ENCODE data around the gene SHQ1.

Gene SHQ1

DNA sequence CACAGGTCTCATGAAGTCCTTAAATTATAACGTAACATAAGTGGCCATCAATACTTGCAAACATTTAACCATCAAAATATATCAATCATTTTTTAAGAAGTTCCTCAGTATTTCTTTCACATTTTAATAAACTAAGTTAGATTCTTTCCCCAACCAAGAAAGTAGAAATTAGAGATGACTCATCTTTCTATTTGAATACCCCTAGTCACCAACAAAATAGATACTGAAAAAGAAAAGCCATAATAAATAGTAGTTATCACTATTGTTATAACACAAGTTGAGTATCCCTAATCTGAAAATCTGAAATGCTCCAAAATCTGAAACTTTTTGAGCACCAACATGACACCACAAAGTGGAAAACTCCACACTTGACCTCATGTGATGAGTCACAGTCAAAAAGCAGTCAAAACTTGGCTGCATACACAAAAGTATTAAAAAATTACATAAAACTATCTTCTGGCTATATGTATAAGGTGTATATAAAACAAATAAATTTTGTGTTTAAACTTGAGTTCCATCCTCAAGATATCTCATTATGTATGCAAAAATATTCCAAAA is 3.7 kb downstream of the SHQ1 start:
- DNase-seq (ENCODE audit: low read depth), result no peak
- TF ChIP-seq, protein P1, sequence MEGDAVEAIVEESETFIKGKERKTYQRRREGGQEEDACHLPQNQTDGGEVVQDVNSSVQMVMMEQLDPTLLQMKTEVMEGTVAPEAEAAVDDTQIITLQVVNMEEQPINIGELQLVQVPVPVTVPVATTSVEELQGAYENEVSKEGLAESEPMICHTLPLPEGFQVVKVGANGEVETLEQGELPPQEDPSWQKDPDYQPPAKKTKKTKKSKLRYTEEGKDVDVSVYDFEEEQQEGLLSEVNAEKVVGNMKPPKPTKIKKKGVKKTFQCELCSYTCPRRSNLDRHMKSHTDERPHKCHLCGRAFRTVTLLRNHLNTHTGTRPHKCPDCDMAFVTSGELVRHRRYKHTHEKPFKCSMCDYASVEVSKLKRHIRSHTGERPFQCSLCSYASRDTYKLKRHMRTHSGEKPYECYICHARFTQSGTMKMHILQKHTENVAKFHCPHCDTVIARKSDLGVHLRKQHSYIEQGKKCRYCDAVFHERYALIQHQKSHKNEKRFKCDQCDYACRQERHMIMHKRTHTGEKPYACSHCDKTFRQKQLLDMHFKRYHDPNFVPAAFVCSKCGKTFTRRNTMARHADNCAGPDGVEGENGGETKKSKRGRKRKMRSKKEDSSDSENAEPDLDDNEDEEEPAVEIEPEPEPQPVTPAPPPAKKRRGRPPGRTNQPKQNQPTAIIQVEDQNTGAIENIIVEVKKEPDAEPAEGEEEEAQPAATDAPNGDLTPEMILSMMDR (IDR thresholded peaks at IDR 0.05; ENCODE audit: low read depth, low read length), result no peak
- TF ChIP-seq POLR2A (IDR thresholded peaks at IDR 0.05; ENCODE audit: extremely low read depth, insufficient read length) (no peak), MYC (IDR thresholded peaks at IDR 0.05; ENCODE audit: low read depth, low read length) (no peak)
- TF ChIP-seq, protein P2, sequence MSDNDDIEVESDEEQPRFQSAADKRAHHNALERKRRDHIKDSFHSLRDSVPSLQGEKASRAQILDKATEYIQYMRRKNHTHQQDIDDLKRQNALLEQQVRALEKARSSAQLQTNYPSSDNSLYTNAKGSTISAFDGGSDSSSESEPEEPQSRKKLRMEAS (IDR thresholded peaks at IDR 0.05; ENCODE audit: low read depth, low read length), result no peak
- H3K4me3 ChIP-seq (ENCODE audit: low read depth, low read length), result no peak overlapping the region

DNA sequence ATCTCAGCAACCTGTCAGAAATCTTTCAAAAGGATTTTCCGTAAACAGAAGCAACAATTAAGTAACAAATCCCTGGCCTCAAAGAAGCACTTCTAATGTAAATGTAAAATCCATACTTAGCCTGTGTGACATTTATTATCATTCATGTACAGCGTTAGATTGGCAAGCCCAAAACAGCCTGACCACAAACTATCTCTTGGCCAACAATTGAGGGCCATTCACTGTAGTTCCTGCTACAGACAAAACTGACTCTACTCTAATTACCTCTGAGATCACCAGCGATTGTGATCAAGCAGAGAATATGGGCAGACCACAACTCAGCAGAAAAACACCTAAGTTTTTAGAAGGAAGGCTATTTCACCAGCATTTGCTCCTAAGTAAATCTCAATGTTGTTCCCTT is 9.2 kb downstream of the SHQ1 start:
- TF ChIP-seq POLR2A (IDR thresholded peaks at IDR 0.05; ENCODE audit: extremely low read depth, insufficient read length), result no peak
- no peak for TF ChIP-seq MYC (IDR thresholded peaks at IDR 0.05; ENCODE audit: low read depth, low read length)
- TF ChIP-seq, protein P1 (IDR thresholded peaks at IDR 0.05; ENCODE audit: low read depth, low read length), result no peak
- TF ChIP-seq, protein P2 (IDR thresholded peaks at IDR 0.05; ENCODE audit: low read depth, low read length), result no peak
- no peak for DNase-seq (ENCODE audit: low read depth)
- no peak overlapping the region for H3K4me3 ChIP-seq (ENCODE audit: low read depth, low read length)

DNA sequence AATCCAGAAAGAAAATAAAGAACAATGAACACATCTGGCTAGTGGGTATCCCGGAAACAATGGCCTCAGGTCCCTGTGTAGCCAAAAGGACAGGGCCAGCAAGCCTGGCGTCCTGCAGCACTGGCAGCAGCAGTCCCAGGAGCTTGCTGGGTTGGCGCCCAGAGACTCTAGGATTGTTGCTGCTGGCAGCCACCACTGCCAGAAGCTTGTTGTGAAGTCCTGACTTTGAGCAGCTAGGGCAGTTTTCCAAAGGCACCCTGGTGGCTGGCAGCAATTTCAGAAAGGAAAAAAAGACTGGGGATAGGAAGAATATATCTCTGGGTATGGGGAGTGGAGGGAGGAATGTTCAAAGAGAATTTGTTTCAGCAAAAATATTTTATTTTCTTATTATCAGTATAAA is 11.3 kb downstream of the SHQ1 start:
- no peak overlapping the region for H3K4me3 ChIP-seq (ENCODE audit: low read depth, low read length)
- DNase-seq (ENCODE audit: low read depth), result no peak
- TF ChIP-seq, protein P2 (IDR thresholded peaks at IDR 0.05; ENCODE audit: low read depth, low read length), result no peak
- TF ChIP-seq, protein P1 (IDR thresholded peaks at IDR 0.05; ENCODE audit: low read depth, low read length), result no peak
- TF ChIP-seq MYC (IDR thresholded peaks at IDR 0.05; ENCODE audit: low read depth, low read length), result no peak
- no peak for TF ChIP-seq POLR2A (IDR thresholded peaks at IDR 0.05; ENCODE audit: extremely low read depth, insufficient read length)

- DNase-seq (ENCODE audit: low read depth), result no peak
- no peak overlapping the region for H3K4me3 ChIP-seq (ENCODE audit: low read depth, low read length)
- TF ChIP-seq MYC (IDR thresholded peaks at IDR 0.05; ENCODE audit: low read depth, low read length) (no peak), POLR2A (IDR thresholded peaks at IDR 0.05; ENCODE audit: extremely low read depth, insufficient read length) (no peak)
Measured at GRCh38 chr3:72836416-72836815, 11.8 kb downstream of the SHQ1 start.

DNA sequence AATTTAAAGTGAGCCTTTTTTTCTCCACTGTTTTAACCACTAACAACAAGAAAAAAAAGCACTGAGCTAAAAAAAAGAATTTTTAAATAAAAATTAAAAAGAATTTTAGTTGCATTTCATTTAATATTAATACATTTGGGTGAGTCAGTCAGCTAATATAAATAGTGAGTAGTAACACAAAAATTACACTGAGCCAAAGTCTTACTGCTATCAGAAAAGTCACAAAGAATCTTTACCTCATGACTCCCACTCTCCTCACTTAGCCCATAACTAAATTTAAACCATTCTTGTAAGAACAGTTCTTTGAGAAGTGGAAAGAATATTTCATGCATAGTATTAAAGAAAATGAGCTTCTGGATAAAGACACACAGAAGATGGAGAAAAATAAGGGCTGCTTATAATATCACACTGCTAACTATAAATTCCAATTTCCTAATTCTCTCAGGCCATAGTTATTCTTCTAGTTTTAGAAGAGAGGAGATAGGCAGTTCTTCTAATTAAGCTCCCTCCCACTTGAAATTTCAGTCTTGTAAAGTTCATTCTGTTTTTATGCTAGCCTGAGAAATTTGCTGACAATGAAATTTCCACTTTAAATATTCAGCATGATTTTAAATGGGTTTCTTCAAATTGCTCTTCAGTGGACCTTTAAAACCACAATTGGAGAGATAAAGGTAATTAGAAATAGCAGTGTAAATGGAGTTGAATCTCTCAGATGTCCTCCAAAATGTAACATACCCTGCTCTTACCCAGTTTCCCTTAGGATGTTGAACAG is 17.6 kb downstream of the SHQ1 start:
- DNase-seq (ENCODE audit: low read depth), result no peak
- TF ChIP-seq, protein P2 (IDR thresholded peaks at IDR 0.05; ENCODE audit: low read depth, low read length), result no peak
- TF ChIP-seq MYC (IDR thresholded peaks at IDR 0.05; ENCODE audit: low read depth, low read length), result no peak
- no peak for TF ChIP-seq POLR2A (IDR thresholded peaks at IDR 0.05; ENCODE audit: extremely low read depth, insufficient read length)
- TF ChIP-seq, protein P1 (IDR thresholded peaks at IDR 0.05; ENCODE audit: low read depth, low read length), result no peak

GRCh38 chr3:72829701-72830100 is 18.5 kb downstream of the SHQ1 start:
- TF ChIP-seq MYC (IDR thresholded peaks at IDR 0.05; ENCODE audit: low read depth, low read length), result no peak
- TF ChIP-seq, protein P1 (IDR thresholded peaks at IDR 0.05; ENCODE audit: low read depth, low read length), result no peak
- no peak for TF ChIP-seq POLR2A (IDR thresholded peaks at IDR 0.05; ENCODE audit: extremely low read depth, insufficient read length)
- TF ChIP-seq, protein P2 (IDR thresholded peaks at IDR 0.05; ENCODE audit: low read depth, low read length), result no peak
- no peak for DNase-seq (ENCODE audit: low read depth)

More for the DNA sequence above, 17.6 kb downstream of the SHQ1 start:
- H3K4me3 ChIP-seq (ENCODE audit: low read depth, low read length), result no peak overlapping the region

More at GRCh38 chr3:72829701-72830100, 18.5 kb downstream of the SHQ1 start:
- H3K4me3 ChIP-seq (ENCODE audit: low read depth, low read length), result no peak overlapping the region

Data from NB4 (cell line).